Right lung (tissue), 5 donors: ENCODE results near the gene TMEM45A. TPM values are rescaled to one million over a fixed set of nuclear protein-coding genes. Genes with fewer than 3 reads are reported as not detected.
"Not testable (repeated sequence)": the region's sequence is repeated elsewhere in the genome, so short reads cannot be mapped to it uniquely, and the experiment has no call there.

Experiments used
- DNase-seq, 2 donors: peaks; one replicate each; pipeline ENCODE4 v3.0.0-alpha.2; 2013
- polyA plus RNA-seq, 5 donors: library from polyadenylated mRNA; unstranded; fragments of 120-200 nt; gene quantifications; one replicate each; pipeline versions ENCODE4 v1.2.1 to v1.2.3, GENCODE V29; 2013; ENCODE audit warnings: inconsistent platforms in 1 of 5, low replicate concordance in 1 of 5; ENCODE audit not compliant: insufficient read length in 5 of 5, insufficient read depth in 1 of 5

Gene TMEM45A
- polyA plus RNA-seq, 5 donors = 39.0 to 54.8 (median 46.3) TPM

- no peak for DNase-seq
These were observed 71.3 kb downstream of the TMEM45A start for GRCh38 chr3:100563652-100564211.

GRCh38 chr3:100570811-100571210 lies 78.4 kb downstream of the TMEM45A start:
- no peak for DNase-seq

GRCh38 chr3:100574536-100574935 lies 82.1 kb downstream of the TMEM45A start:
- no peak for DNase-seq

GRCh38 chr3:100575704-100576103 lies 83.3 kb downstream of the TMEM45A start:
- no peak for DNase-seq

- DNase-seq = no peak
These were observed 85.1 kb downstream of the TMEM45A start for GRCh38 chr3:100577382-100578008.

GRCh38 chr3:100578646-100579045 lies 86.2 kb downstream of the TMEM45A start:
- DNase-seq = no peak

GRCh38 chr3:100580147-100580546 lies 87.7 kb downstream of the TMEM45A start:
- DNase-seq = no peak

GRCh38 chr3:100581650-100582049 lies 89.2 kb downstream of the TMEM45A start:
- no peak for DNase-seq

GRCh38 chr3:100582157-100582556 lies 89.7 kb downstream of the TMEM45A start:
- not testable (repeated sequence) for DNase-seq

GRCh38 chr3:100584101-100584660 lies 91.8 kb downstream of the TMEM45A start:
- no peak for DNase-seq

- no peak for DNase-seq
These were observed 94.4 kb downstream of the TMEM45A start for GRCh38 chr3:100586832-100587231.

GRCh38 chr3:100588251-100588650 lies 95.8 kb downstream of the TMEM45A start:
- DNase-seq = no peak

GRCh38 chr3:100590114-100590839 lies 97.9 kb downstream of the TMEM45A start:
- peak; percentile 48 to 77 for DNase-seq

GRCh38 chr3:100590840-100591147 lies 98.4 kb downstream of the TMEM45A start:
- no peak for DNase-seq

- DNase-seq = no peak
These were observed 99.0 kb downstream of the TMEM45A start for GRCh38 chr3:100591411-100591810.

GRCh38 chr3:100600181-100601042 lies 108.0 kb downstream of the TMEM45A start:
- DNase-seq = no peak

GRCh38 chr3:100602506-100603444 lies 110.4 kb downstream of the TMEM45A start:
- no peak for DNase-seq

GRCh38 chr3:100603469-100603868 lies 111.0 kb downstream of the TMEM45A start:
- DNase-seq = no peak

- no peak for DNase-seq
These were observed 112.9 kb downstream of the TMEM45A start for GRCh38 chr3:100605358-100605757.

GRCh38 chr3:100606894-100607512 lies 114.6 kb downstream of the TMEM45A start:
- DNase-seq = no peak
